ENCODE data around the gene SCN1A. TPM values are rescaled to one million over a fixed set of nuclear protein-coding genes. Genes with fewer than 3 reads are reported as not detected.

The SCN1A gene
- total and polyA plus RNA-seq, 2 of the 8 experiments (the other 6 are each of a cell fraction or from before 2014, with no cell fraction given) = 0.18 to 1.9 TPM

- TF ChIP-seq TAF7 (optimal IDR thresholded peaks at IDR 0.05; ENCODE audit: borderline replicate concordance, low read depth, low read length) (no peak), CBX8 (IDR thresholded peaks at IDR 0.05; ENCODE audit: borderline replicate concordance, low read depth, low read length) (no peak), CHD7 (IDR thresholded peaks at IDR 0.05; ENCODE audit: insufficient replicate concordance, low read length) (no peak), RAD21 (IDR thresholded peaks at IDR 0.05 in 1 of 2, conservative IDR thresholded peaks at IDR 0.05 in 1 of 2; ENCODE audit: low read depth in 2 of 2, low read length in 2 of 2) (no peak), KDM4A (IDR thresholded peaks at IDR 0.05; ENCODE audit: low read depth, low read length, severe bottlenecking) (no peak)
These were observed 10.8 kb upstream of the SCN1A start (continued) for GRCh38 chr2:166138667-166139066.
